ENCODE results near the gene TUBA4A.

TUBA4A gene

DNA sequence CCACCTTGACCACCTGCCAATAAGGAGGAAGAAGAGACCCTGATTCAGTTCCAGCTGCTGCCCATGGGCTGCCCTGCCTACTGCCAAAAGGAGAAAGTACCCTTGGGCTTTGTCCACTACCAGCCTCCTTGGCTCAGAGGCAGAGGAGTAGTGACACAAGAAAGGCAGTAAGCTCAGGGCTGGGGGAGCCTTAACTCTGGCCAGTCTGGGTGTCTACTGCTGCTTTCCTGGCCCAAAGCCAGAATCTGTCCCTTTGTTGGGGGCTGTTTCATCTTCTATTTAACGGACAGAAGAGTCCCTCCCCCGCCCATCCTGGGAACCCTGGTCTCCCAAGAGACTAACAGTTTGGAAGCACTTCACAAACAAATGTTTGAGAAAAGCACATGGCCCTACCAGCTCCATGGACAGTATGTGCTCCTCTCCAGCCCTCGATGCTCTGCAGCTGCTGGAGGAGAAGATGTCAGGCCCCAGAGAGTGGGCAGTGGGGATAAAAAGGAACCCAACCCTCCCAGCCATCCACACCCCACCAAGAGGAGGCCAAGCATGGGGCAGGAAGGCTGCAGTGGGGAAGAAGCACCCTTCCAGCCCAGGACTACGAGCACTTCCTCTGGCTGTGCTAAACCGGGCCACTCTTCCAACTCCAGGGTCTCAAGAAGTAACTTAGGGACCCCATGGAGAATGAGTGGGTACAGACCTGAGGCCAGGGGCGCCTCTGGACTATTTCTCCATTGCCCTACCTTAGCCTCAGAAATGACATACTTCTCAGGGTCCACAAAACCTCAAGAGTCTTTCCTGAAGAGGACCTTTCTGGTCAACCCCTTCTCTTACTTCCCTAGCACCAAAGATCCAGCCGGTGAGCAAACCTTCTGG is 25.4 kb downstream of the TUBA4A start:
- H3K4me1 ChIP-seq (ENCODE audit: control insufficient read depth in 5 of 5, insufficient read depth in 5 of 5, low read length in 5 of 5), result peaks cover 7 to 40% (median 27%) of the 10 kb centered on the region in 5 donors
- H3K9me3 ChIP-seq (ENCODE audit: control insufficient read depth in 5 of 5, low read length in 5 of 5), result no peaks in the 10 kb centered on the region
- peak overlapping the region; percentile 76 to 95 (median 83) for H3K4me3 ChIP-seq (ENCODE audit: low read depth in 1 of 5, low read length in 5 of 5)
- no peaks in the 10 kb centered on the region for H3K27me3 ChIP-seq (ENCODE audit: control insufficient read depth in 5 of 5, insufficient read depth in 4 of 5, low read length in 5 of 5)
- peak overlapping the region; percentile 80 to 98 (median 91) for H3K9ac ChIP-seq (ENCODE audit: low read length in 5 of 5)
- H3K36me3 ChIP-seq (ENCODE audit: control insufficient read depth in 5 of 5, insufficient read depth in 5 of 5, low read length in 5 of 5), result peaks cover 10 to 53% (median 45%) of the 10 kb centered on the region in 5 donors
- H3K27ac ChIP-seq (ENCODE audit: low read depth, low read length), result peak overlapping the region; percentile 89

DNA sequence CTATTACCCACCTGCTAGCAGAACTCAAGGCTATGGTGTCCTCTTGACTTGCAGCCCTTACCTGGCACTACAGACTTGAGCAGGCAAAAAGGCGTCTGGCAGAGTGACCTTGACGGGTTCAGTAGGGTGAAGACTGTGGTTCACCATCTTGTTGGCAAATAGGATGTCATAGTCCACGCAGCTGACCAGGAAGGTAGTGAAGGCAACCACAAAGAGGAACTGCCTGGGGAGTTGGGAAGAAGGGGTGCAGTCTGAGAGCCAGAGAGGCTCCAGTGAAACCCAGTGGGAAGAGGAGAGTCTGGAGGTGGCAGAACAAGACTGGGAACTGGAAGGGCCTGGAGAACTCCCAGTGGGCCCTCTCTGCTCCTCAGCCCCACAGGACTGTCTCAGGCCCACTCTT is 28.4 kb downstream of the TUBA4A start:
- Histone ChIP-seq H3K4me1 (ENCODE audit: control insufficient read depth in 5 of 5, insufficient read depth in 5 of 5, low read length in 5 of 5) (peaks cover 7 to 33% (median 22%) of the 10 kb centered on the region in 5 donors), H3K27me3 (ENCODE audit: control insufficient read depth in 5 of 5, insufficient read depth in 4 of 5, low read length in 5 of 5) (no peaks in the 10 kb centered on the region), H3K27ac (ENCODE audit: low read depth, low read length) (no peak overlapping the region), H3K9me3 (ENCODE audit: control insufficient read depth in 5 of 5, low read length in 5 of 5) (no peaks in the 10 kb centered on the region), H3K4me3 (ENCODE audit: low read depth in 1 of 5, low read length in 5 of 5) (no peak overlapping the region), H3K9ac (ENCODE audit: low read length in 5 of 5) (no peak overlapping the region), H3K36me3 (ENCODE audit: control insufficient read depth in 5 of 5, insufficient read depth in 5 of 5, low read length in 5 of 5) (peaks cover 4 to 65% (median 56%) of the 10 kb centered on the region in 5 donors)

DNA sequence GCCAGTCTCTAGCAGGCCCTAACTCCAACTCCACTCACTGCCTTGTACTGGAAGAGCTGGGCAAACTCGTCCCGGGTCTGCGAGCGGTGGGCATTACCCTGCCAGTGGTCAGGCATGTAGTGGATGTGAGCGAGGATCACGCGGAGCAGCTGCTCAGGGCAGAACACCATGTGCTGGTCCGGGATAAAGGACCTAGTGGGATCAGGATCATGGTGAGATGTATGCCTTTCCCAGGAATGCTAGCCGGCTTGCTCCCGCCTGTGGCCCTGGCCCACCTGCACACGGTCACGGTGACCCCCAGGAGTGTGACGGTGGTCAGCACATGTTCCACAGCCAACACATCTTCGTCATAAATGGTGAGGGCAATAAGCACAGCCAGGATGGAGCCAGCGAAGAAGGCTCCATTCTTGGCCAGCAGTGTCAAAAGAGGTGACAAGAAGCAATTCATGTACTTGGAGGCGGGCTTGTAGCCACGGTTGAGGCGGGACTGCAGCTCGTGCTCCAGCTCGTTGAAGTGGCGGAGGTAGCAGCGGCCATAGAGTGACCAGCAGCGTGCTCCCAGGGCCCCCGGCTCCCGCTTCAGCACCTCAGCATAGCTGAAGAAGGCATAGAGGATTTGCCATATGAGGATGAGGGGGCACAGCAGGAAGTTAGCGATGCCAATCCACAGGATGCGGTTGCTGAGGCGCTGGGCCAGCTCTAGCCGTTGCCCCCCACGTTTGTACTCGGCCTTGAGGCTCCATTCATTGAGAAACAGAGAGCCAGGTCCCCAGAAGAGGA is 29.7 kb downstream of the TUBA4A start:
- Histone ChIP-seq H3K27me3 (ENCODE audit: control insufficient read depth in 5 of 5, insufficient read depth in 4 of 5, low read length in 5 of 5) (no peaks in the 10 kb centered on the region), H3K4me3 (ENCODE audit: low read depth in 1 of 5, low read length in 5 of 5) (no peak overlapping the region), H3K9ac (ENCODE audit: low read length in 5 of 5) (no peak overlapping the region), H3K27ac (ENCODE audit: low read depth, low read length) (no peak overlapping the region), H3K36me3 (ENCODE audit: control insufficient read depth in 5 of 5, insufficient read depth in 5 of 5, low read length in 5 of 5) (peaks cover 4 to 73% (median 63%) of the 10 kb centered on the region in 5 donors), H3K4me1 (ENCODE audit: control insufficient read depth in 5 of 5, insufficient read depth in 5 of 5, low read length in 5 of 5) (peaks cover 9 to 34% (median 26%) of the 10 kb centered on the region in 5 donors), H3K9me3 (ENCODE audit: control insufficient read depth in 5 of 5, low read length in 5 of 5) (no peaks in the 10 kb centered on the region)

DNA sequence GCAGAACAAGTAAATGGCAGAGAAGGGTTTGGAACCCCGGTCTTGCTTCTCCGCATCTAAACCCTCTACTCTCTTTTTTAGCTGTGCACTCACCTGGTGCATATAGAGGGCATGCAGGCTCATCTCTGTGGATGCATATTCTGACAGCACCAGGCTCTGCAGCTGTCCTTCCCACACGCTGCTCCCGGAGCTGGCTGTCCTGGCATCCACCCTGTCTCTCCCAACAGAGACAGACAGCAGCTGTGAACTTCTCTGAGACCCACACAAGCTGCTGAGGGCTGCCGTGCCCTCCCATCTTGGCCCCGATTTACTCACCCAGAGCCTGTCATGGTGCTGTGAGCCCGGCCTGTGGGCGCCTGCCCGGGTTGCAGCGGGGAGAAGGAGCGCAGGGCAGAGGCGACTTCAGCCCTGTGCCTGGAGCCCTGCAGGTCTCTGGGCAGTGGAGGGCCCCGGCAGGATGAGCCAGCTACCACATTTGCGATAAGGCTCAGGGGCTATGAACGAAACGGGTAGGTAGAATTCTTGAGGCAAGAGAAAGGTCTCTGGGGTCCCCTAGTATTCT is 31.7 kb downstream of the TUBA4A start:
- no peak overlapping the region for H3K9ac ChIP-seq (ENCODE audit: low read length in 5 of 5)
- no peaks in the 10 kb centered on the region for H3K9me3 ChIP-seq (ENCODE audit: control insufficient read depth in 5 of 5, low read length in 5 of 5)
- peaks cover 4 to 37% (median 26%) of the 10 kb centered on the region in 5 donors for H3K4me1 ChIP-seq (ENCODE audit: control insufficient read depth in 5 of 5, insufficient read depth in 5 of 5, low read length in 5 of 5)
- peaks cover 4 to 70% (median 63%) of the 10 kb centered on the region in 5 donors for H3K36me3 ChIP-seq (ENCODE audit: control insufficient read depth in 5 of 5, insufficient read depth in 5 of 5, low read length in 5 of 5)
- H3K27me3 ChIP-seq (ENCODE audit: control insufficient read depth in 5 of 5, insufficient read depth in 4 of 5, low read length in 5 of 5), result no peaks in the 10 kb centered on the region
- H3K27ac ChIP-seq (ENCODE audit: low read depth, low read length), result no peak overlapping the region
- no peak overlapping the region for H3K4me3 ChIP-seq (ENCODE audit: low read depth in 1 of 5, low read length in 5 of 5)

DNA sequence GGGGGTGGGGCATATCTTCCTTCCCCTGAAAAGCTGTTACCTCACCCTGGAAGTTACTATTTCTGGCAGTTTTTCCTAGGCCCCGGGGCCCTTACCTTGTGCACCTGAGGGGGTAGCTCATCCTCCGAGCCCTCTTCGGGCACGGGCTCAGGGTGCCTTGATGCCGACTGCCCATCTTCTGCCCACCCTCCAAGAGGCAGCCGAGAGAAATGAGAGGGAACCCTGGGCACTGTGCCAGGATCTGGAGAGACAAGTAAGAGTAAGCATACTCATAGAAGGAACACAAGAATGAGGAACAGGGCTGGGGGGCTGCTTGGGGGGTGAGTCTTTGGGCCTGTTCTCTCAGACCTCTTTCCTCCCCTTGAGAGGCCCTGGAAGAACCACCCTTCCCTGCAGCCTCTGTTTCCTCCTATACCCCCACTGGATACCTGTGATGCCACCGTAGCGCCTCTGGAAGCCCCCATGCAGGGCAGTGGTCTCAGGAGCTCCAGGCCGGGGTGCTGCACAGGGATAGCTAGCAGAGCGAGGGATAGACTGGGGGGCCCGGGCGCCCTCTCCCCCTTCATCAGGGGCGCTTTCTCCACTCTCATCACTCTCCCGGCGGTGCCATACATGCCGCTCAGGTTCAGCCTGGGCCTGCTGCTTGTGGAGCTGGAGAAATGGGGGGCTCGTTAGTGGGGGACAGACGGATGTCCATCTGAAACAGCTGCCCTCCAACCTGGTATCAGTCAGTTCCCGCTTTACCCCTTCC is 32.9 kb downstream of the TUBA4A start:
- H3K4me1 ChIP-seq (ENCODE audit: control insufficient read depth in 5 of 5, insufficient read depth in 5 of 5, low read length in 5 of 5), result peaks cover 4 to 45% (median 34%) of the 10 kb centered on the region in 5 donors
- H3K27me3 ChIP-seq (ENCODE audit: control insufficient read depth in 5 of 5, insufficient read depth in 4 of 5, low read length in 5 of 5), result no peaks in the 10 kb centered on the region
- H3K27ac ChIP-seq (ENCODE audit: low read depth, low read length), result no peak overlapping the region
- H3K36me3 ChIP-seq (ENCODE audit: control insufficient read depth in 5 of 5, insufficient read depth in 5 of 5, low read length in 5 of 5), result peaks cover 4 to 66% (median 63%) of the 10 kb centered on the region in 5 donors
- H3K4me3 ChIP-seq (ENCODE audit: low read depth in 1 of 5, low read length in 5 of 5), result no peak overlapping the region
- no peak overlapping the region for H3K9ac ChIP-seq (ENCODE audit: low read length in 5 of 5)
- H3K9me3 ChIP-seq (ENCODE audit: control insufficient read depth in 5 of 5, low read length in 5 of 5), result no peaks in the 10 kb centered on the region

DNA sequence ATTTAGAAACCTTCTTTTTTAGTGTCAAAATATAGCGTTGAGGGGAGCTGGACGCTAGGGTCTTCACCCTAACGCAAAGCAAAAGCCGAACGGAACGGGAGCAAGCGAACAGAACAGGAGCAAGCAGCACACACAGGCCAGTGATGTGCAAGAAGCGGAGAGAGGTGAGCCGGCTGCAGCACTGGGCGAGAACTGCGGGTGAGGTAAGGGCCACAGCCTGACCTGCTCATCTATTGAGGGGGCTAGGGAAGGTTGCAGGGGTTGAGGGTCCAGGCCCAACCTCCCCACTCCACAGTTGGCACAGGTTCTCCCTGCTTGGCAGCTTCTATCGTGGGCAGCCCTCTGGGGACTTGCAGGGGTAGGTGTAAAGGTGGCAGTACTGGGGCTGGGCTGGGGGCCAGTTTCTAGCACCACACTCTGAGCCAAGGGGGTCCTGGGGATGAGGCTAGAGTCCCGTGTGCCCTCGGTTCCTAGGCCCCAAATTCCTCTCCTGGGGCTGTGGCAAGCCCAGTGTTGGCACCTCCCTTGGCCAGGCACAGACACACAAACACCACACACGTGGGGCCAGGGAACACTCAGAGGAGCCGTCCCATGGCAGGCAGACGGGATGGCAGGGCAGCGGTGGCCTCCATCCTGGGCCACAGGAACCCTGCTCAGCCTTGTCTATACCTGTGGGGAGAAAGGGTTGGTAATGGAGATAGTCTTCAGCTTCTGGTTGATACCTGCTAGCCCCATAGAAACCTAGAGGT is 33.8 kb downstream of the TUBA4A start:
- Histone ChIP-seq H3K9me3 (ENCODE audit: control insufficient read depth in 5 of 5, low read length in 5 of 5) (no peaks in the 10 kb centered on the region), H3K27me3 (ENCODE audit: control insufficient read depth in 5 of 5, insufficient read depth in 4 of 5, low read length in 5 of 5) (no peaks in the 10 kb centered on the region), H3K36me3 (ENCODE audit: control insufficient read depth in 5 of 5, insufficient read depth in 5 of 5, low read length in 5 of 5) (peaks cover 4 to 66% (median 58%) of the 10 kb centered on the region in 5 donors), H3K27ac (ENCODE audit: low read depth, low read length) (no peak overlapping the region), H3K4me1 (ENCODE audit: control insufficient read depth in 5 of 5, insufficient read depth in 5 of 5, low read length in 5 of 5) (peaks cover 4 to 38% (median 34%) of the 10 kb centered on the region in 5 donors), H3K4me3 (ENCODE audit: low read depth in 1 of 5, low read length in 5 of 5) (peak overlapping the region in 2 of 5 donors; percentile 67 to 74), H3K9ac (ENCODE audit: low read length in 5 of 5) (peak overlapping the region in 2 of 5 donors; percentile 68 to 77)

DNA sequence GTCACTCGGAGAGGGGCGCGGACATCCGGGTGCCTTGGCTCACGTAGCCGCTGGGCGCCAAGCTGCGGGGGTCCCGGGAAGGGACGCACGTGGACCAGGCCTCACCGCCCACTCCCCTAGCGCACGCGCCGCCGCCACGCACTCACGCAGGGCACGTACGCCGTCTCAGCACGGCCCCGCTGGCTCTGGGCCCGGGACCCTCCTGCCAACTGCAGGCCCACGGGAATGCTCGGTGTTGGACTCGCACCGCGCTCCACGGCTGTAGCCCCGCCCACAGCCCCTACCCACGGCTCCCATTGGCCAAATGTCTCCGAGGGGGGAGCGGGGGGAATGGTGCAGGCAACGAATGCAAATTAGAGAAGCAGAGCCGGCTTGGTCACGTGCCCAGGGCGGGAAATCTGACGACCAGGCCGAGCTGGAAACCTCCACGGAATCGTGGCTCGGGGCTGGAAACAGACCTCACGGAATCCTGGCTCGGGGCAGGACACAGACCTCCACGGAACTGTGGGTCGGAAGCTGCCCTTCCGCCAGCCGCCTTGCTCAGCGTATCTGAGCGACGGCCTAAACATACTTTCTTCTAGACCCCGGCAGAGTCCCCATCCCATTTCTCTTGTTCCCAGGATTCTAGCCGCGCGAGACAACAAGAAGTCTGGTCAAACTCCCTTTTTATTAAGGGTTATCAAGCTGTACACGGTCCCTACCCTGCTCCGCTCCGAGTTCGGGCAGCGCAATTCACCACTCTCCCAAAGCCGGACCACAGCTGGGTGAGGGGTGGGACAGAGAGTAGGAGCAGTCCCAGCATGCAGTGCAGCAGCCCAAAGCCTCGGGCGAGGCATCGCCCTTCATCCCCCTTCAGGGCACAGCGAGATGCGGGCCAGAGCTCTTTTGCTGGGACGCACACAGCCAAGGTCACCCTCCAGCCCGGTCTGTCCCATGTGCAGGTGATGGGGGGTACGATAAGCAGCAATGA is 34.7 kb downstream of the TUBA4A start, which contains the start of gene ABCB6:
Gene ABCB6, minus strand, starts transcription at position 227 of the 970 bp plus-strand sequence. CDS start 285 bp downstream, outside the sequence.
- Histone ChIP-seq H3K4me3 (ENCODE audit: low read depth in 1 of 5, low read length in 5 of 5) (peak within 1 kb of the TSS; percentile 65 to 74 (median 67)), H3K27me3 (ENCODE audit: control insufficient read depth in 5 of 5, insufficient read depth in 4 of 5, low read length in 5 of 5) (no peaks in the 10 kb centered on the region), H3K9ac (ENCODE audit: low read length in 5 of 5) (peak within 1 kb of the TSS; percentile 48 to 82 (median 68)), H3K4me1 (ENCODE audit: control insufficient read depth in 5 of 5, insufficient read depth in 5 of 5, low read length in 5 of 5) (peaks cover 4 to 38% (median 34%) of the 10 kb centered on the region in 5 donors), H3K9me3 (ENCODE audit: control insufficient read depth in 5 of 5, low read length in 5 of 5) (no peaks in the 10 kb centered on the region), H3K36me3 (ENCODE audit: control insufficient read depth in 5 of 5, insufficient read depth in 5 of 5, low read length in 5 of 5) (peaks cover 4 to 66% (median 58%) of the 10 kb centered on the region in 5 donors), H3K27ac (ENCODE audit: low read depth, low read length) (peak within 1 kb of the TSS; percentile 92)

DNA sequence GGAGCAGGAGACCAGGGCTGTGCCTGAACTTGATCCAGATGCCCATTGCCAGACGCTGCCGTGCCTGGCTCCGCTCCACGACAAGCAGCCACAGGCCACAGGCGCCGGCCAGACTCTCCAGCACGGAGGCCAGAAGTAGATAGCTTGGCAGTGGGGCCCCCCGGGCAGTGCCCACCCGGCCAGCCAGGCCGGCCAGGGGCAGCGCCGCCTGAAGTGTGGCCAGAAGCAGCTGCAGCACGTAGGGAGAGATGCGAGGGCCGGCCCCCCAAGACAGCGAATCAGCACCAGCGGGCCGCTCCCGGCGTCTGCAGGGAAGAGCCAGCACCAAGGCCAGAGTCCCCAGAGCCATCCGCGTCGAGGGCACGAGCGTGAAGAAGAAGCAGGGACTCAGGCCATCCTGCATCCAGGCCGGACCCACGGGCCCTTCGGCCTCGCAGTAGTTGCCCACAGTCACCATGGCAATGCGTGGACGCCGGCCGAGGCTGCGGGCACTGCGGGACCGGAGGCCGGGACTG is 35.4 kb downstream of the TUBA4A start:
- Histone ChIP-seq H3K27me3 (ENCODE audit: control insufficient read depth in 5 of 5, insufficient read depth in 4 of 5, low read length in 5 of 5) (no peaks in the 10 kb centered on the region), H3K9ac (ENCODE audit: low read length in 5 of 5) (peak overlapping the region; percentile 48 to 82 (median 68)), H3K27ac (ENCODE audit: low read depth, low read length) (peak overlapping the region; percentile 92), H3K9me3 (ENCODE audit: control insufficient read depth in 5 of 5, low read length in 5 of 5) (no peaks in the 10 kb centered on the region), H3K36me3 (ENCODE audit: control insufficient read depth in 5 of 5, insufficient read depth in 5 of 5, low read length in 5 of 5) (peaks cover 4 to 65% (median 58%) of the 10 kb centered on the region in 5 donors), H3K4me1 (ENCODE audit: control insufficient read depth in 5 of 5, insufficient read depth in 5 of 5, low read length in 5 of 5) (peaks cover 2 to 38% (median 34%) of the 10 kb centered on the region in 5 donors), H3K4me3 (ENCODE audit: low read depth in 1 of 5, low read length in 5 of 5) (peak overlapping the region; percentile 65 to 74 (median 67))

All from subcutaneous abdominal adipose tissue (tissue), 5 donors.